Metanephros (tissue), 2 donors: ENCODE measurements around the gene SPP1. TPM values are rescaled to one million over a fixed set of nuclear protein-coding genes. Genes with fewer than 3 reads are reported as not detected.

Experiments used
- small RNA-seq: library from RNA; depleted of rRNA; stranded (forward); fragments of <200 nt; gene quantifications from one replicate; pipeline ENCODE3, GENCODE V24; 2014; ENCODE audit warnings: low replicate concordance
- total RNA-seq: library from RNA; depleted of rRNA; stranded (reverse); fragments of >200 nt; gene quantifications from one replicate; pipeline ENCODE4 v1.2.3, GENCODE V29; 2014

The SPP1 gene
- 265 TPM for total RNA-seq

GRCh38 chr4:87975466-87975865, at the start of gene SPP1:
Gene SPP1, plus strand, starts transcription at chr4:87975714. Its CDS starts 1,182 bp downstream, at chr4:87976896.

DNA sequence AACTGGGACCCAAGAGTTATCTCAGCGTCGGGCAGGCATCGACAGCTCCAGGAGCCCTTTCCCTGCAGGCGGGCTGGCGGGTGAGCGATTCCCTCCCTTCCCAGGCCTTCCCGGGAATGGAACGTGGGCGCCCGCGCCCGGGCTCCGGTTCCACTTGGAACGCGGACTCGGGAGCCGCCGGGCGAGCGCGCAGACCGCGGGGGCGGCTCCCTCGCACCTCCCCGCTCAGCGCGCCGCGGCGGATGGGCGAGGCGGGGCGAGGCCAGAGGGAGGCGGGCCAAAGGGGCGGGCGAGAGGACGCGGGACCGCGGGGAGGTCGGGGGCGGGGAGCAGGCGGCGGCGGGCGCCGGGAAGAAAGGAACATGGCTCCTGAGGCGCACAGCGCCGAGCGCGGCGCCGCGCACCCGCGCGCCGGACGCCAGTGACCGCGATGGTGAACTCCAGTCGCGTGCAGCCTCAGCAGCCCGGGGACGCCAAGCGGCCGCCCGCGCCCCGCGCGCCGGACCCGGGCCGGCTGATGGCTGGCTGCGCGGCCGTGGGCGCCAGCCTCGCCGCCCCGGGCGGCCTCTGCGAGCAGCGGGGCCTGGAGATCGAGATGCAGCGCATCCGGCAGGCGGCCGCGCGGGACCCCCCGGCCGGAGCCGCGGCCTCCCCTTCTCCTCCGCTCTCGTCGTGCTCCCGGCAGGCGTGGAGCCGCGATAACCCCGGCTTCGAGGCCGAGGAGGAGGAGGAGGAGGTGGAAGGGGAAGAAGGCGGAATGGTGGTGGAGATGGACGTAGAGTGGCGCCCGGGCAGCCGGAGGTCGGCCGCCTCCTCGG, 32.0 kb downstream of the SPP1 start, which contains the start of gene PKD2:
PKD2 (plus strand) TSS at position 332 of the 818 bp plus-strand sequence; CDS start at position 431, 99 bp downstream.

Small RNAs within 50 kb of the gene (small RNA-seq; reads per million reads assigned to genes)
- not detected for gene RNU1-36P

Other genes with a start within 250 kb of the SPP1 start
- gene IBSP, start 176.2 kb upstream of the SPP1 start, total RNA-seq, result not detected
- not detected for gene MEPE, start 142.7 kb upstream of the SPP1 start, total RNA-seq
- 55.6 TPM for gene PKD2, start 31.9 kb downstream of the SPP1 start, total RNA-seq
- gene ABCG2, start 182.9 kb downstream of the SPP1 start, total RNA-seq, result 11.2 TPM